HCEC 1CT (cell line): ENCODE results near the gene C18orf32.
"Not testable (repeated sequence)": the region's sequence is repeated elsewhere in the genome, so short reads cannot be mapped to it uniquely, and the experiment has no call there.

Source experiments
- DNase-seq: peaks from one replicate; pipeline ENCODE4 v3.0.0-alpha.2; 2017

Gene C18orf32

GRCh38 chr18:49467019-49467563 lies 19.9 kb downstream of the C18orf32 start:
- no peak for DNase-seq

- peak; percentile 25 for DNase-seq
Observed at GRCh38 chr18:49464718-49465598, 22.1 kb downstream of the C18orf32 start.

- no peak for DNase-seq
Observed at GRCh38 chr18:49461602-49461977, 25.4 kb downstream of the C18orf32 start.

GRCh38 chr18:49460976-49461601 lies 25.9 kb downstream of the C18orf32 start:
- no peak for DNase-seq

- DNase-seq: peak; percentile 19
Observed at GRCh38 chr18:49459404-49460171, 27.4 kb downstream of the C18orf32 start.

- no peak for DNase-seq
Observed at GRCh38 chr18:49457616-49458015, 29.4 kb downstream of the C18orf32 start.

- DNase-seq: no peak
Observed at GRCh38 chr18:49456794-49457193, 30.2 kb downstream of the C18orf32 start.

GRCh38 chr18:49452534-49452933 lies 34.5 kb downstream of the C18orf32 start:
- DNase-seq: not testable (repeated sequence)

GRCh38 chr18:49447810-49448745 lies 39.0 kb downstream of the C18orf32 start:
- peak; percentile 44 for DNase-seq

- peak; percentile 17 for DNase-seq
Observed at GRCh38 chr18:49446481-49446880, 40.6 kb downstream of the C18orf32 start.

GRCh38 chr18:49444581-49444980 lies 42.5 kb downstream of the C18orf32 start:
- no peak for DNase-seq

- no peak for DNase-seq
Observed at GRCh38 chr18:49443837-49444236, 43.2 kb downstream of the C18orf32 start.

GRCh38 chr18:49441338-49441938 lies 45.6 kb downstream of the C18orf32 start:
- no peak for DNase-seq

GRCh38 chr18:49435170-49435569 lies 51.9 kb downstream of the C18orf32 start:
- no peak for DNase-seq

- no peak for DNase-seq
Observed at GRCh38 chr18:49432602-49433001, 54.4 kb downstream of the C18orf32 start.

- DNase-seq: no peak
Observed at GRCh38 chr18:49431165-49431962, 55.7 kb downstream of the C18orf32 start.
